IMR-90 (cell line): ENCODE measurements around the gene IL1RAP. TPM values are rescaled to one million over a fixed set of nuclear protein-coding genes. Genes with fewer than 3 reads are reported as not detected.

Experiments
- ATAC-seq: fragments of 200-7000 bp; cut with Tn5 transposase; 2 replicates; pipeline ENCODE4 v1.9.1; 2020; ENCODE audit warnings: low read depth, mild to moderate bottlenecking, moderate library complexity
- BruUV-seq: library from RNA; stranded (reverse); fragments of 400-500 nt; replicated peaks from 2 replicates; lab custom pipeline; 2021; lab: Mats Ljungman, UMichigan
- CTCF ChIA-PET: fragments of 300-600 bp; formaldehyde crosslinking; extraction: SDS; loops from one replicate; lab custom pipeline; 2021; ENCODE audit warnings: antibody characterized with exemption; lab: Yijun Ruan, JAX
- POLR2A ChIA-PET: fragments of 300-600 bp; sonication (Branson Sonifier 250); formaldehyde crosslinking; loops from one replicate; lab custom pipeline; 2022; ENCODE audit warnings: antibody characterized with exemption; ENCODE audit not compliant: unreplicated experiment; lab: Charles Lee
- DNase-seq: peaks from one replicate; pipeline ENCODE4 v3.0.0; 2013
- H2AFZ ChIP-seq: replicated peaks from 2 replicates; pipeline ENCODE3; 2013; ENCODE audit warnings: low read length, mild to moderate bottlenecking; ENCODE audit not compliant: poor library complexity
- H2AK5ac ChIP-seq: 2 replicates; pipeline ENCODE4 v1.6.1; 2013; ENCODE audit warnings: low read depth, low read length, inconsistent platforms
- H2AK9ac ChIP-seq: replicated peaks from 2 replicates; pipeline ENCODE3; 2013; ENCODE audit warnings: mild to moderate bottlenecking, low read depth, low read length, moderate library complexity; ENCODE audit not compliant: poor library complexity
- H2BK120ac ChIP-seq: 2 replicates; pipeline ENCODE4 v1.6.1; 2013; ENCODE audit warnings: low read depth, low read length, inconsistent platforms
- H2BK15ac ChIP-seq: 3 replicates; pipeline ENCODE4 v1.6.1; 2013; ENCODE audit warnings: low read depth, low read length, inconsistent platforms
- H2BK20ac ChIP-seq: 2 replicates; pipeline ENCODE4 v1.6.1; 2013; ENCODE audit warnings: low read depth, mild to moderate bottlenecking, inconsistent platforms, low read length, moderate library complexity
- H2BK5ac ChIP-seq: 2 replicates; pipeline ENCODE4 v1.6.1; 2013; ENCODE audit warnings: mild to moderate bottlenecking, low read depth, low read length, inconsistent platforms; ENCODE audit not compliant: poor library complexity, severe bottlenecking
- H3K14ac ChIP-seq: replicated peaks from 2 replicates; pipeline ENCODE4 v1.6.1; 2013; ENCODE audit warnings: low read depth, low read length, inconsistent platforms
- H3K18ac ChIP-seq: 2 replicates; pipeline ENCODE4 v1.6.1; 2013; ENCODE audit warnings: low read depth, low read length, control low read depth
- H3K23ac ChIP-seq: 2 replicates; pipeline ENCODE4 v1.6.1; 2013; ENCODE audit warnings: low read depth, low read length, inconsistent platforms
- H3K27ac ChIP-seq: 2 replicates; pipeline ENCODE4 v1.5.1; 2013; ENCODE audit warnings: mild to moderate bottlenecking, control low read depth, low read length; ENCODE audit not compliant: insufficient read depth
- H3K27me3 ChIP-seq: 2 replicates; pipeline ENCODE4 v1.6.1; 2013; ENCODE audit warnings: low read length; ENCODE audit not compliant: control insufficient read depth, insufficient read depth
- H3K36me3 ChIP-seq: 2 replicates; pipeline ENCODE4 v1.6.1; 2013; ENCODE audit warnings: low read length, mixed read lengths; ENCODE audit not compliant: control insufficient read depth, insufficient read depth
- H3K4ac ChIP-seq: 2 replicates; pipeline ENCODE4 v1.6.1; 2013; ENCODE audit warnings: low read depth, low read length, inconsistent platforms
- H3K4me1 ChIP-seq: 2 replicates; pipeline ENCODE4 v1.6.1; 2013; ENCODE audit warnings: low read length, mixed read lengths; ENCODE audit not compliant: control insufficient read depth, insufficient read depth
- H3K4me2 ChIP-seq: 2 replicates; pipeline ENCODE4 v1.6.1; 2013; ENCODE audit warnings: low read depth, mild to moderate bottlenecking, control low read depth, low read length, moderate library complexity
- H3K4me3 ChIP-seq: 2 replicates; pipeline ENCODE4 v1.5.1; 2013; ENCODE audit warnings: low read depth, mild to moderate bottlenecking, control low read depth, low read length, moderate library complexity; ENCODE audit not compliant: insufficient read depth
- H3K56ac ChIP-seq: 2 replicates; pipeline ENCODE4 v1.6.1; 2013; ENCODE audit warnings: low read length, inconsistent platforms; ENCODE audit not compliant: insufficient read depth; ENCODE audit errors: extremely low read depth
- H3K79me1 ChIP-seq, 2 experiments: 2 replicates each; pipeline ENCODE4 v1.6.1; 2013; ENCODE audit warnings: low read length in 2 of 2, inconsistent platforms in 1 of 2, low read depth in 1 of 2
- H3K9ac ChIP-seq: 2 replicates; pipeline ENCODE4 v1.6.1; 2013; ENCODE audit warnings: low read depth, low read length, control low read depth
- H3K9me1 ChIP-seq: 2 replicates; pipeline ENCODE4 v1.6.1; 2013; ENCODE audit warnings: low read length, inconsistent platforms; ENCODE audit not compliant: insufficient read depth
- H3K9me3 ChIP-seq: 2 replicates; pipeline ENCODE4 v1.6.1; 2013; ENCODE audit warnings: low read length; ENCODE audit not compliant: control insufficient read depth, insufficient read depth
- H4K20me1 ChIP-seq: 2 replicates; pipeline ENCODE4 v1.6.1; 2013; ENCODE audit warnings: low read length, inconsistent platforms; ENCODE audit not compliant: insufficient read depth
- H4K5ac ChIP-seq: 2 replicates; pipeline ENCODE4 v1.6.1; 2013; ENCODE audit warnings: mild to moderate bottlenecking, low read depth, low read length, control low read depth
- H4K8ac ChIP-seq, 2 experiments: 2 replicates each; pipeline ENCODE4 v1.6.1; 2013; ENCODE audit warnings: low read depth in 2 of 2, low read length in 2 of 2, control low read depth in 1 of 2, inconsistent platforms in 1 of 2
- H4K91ac ChIP-seq: 2 replicates; pipeline ENCODE4 v1.6.1; 2013; ENCODE audit warnings: low read depth, low read length, inconsistent platforms; ENCODE audit not compliant: insufficient read depth
- CEBPB ChIP-seq: IDR thresholded peaks from 2 replicates; pipeline ENCODE4 v1.6.1; 2012; ENCODE audit warnings: low read depth, low read length, improper control_type of control experiment
- CHD1 ChIP-seq: IDR thresholded peaks from 2 replicates; pipeline ENCODE4 v1.6.1; 2012; ENCODE audit warnings: low read depth, low read length, improper control_type of control experiment
- FOS ChIP-seq: fragments of 150-350 bp; IDR thresholded peaks from 2 replicates; pipeline ENCODE4 v1.6.1; 2016; ENCODE audit warnings: low read depth, low read length
- POLR2A ChIP-seq: IDR thresholded peaks from 2 replicates; pipeline ENCODE4 v1.6.1; 2012; ENCODE audit warnings: mild to moderate bottlenecking, low read depth, low read length
- RCOR1 ChIP-seq: IDR thresholded peaks from 2 replicates; pipeline ENCODE4 v1.6.1; 2012; ENCODE audit warnings: mild to moderate bottlenecking, low read length, improper control_type of control experiment; ENCODE audit not compliant: insufficient replicate concordance
- WGBS, 2 experiments: methylation state at CpG; one replicate each; pipeline versions ENCODE4 v1.1.5 to v1.1.7; 2013; ENCODE audit warnings: missing lambda C conversion rate in 2 of 2; ENCODE audit not compliant: insufficient read length in 1 of 2; ENCODE audit errors: extremely low coverage in 2 of 2; 5-methylcytosine and 5-hydroxymethylcytosine counted together
- dilution Hi-C: fragments of 300-500 bp; cut with HindIII; formaldehyde crosslinking; loops from one replicate; pipeline ENCODE4 v1.14.3; 2018; ENCODE audit warnings: low sequenced_read_pairs; ENCODE audit not compliant: unreplicated experiment
- in situ Hi-C: fragments of 300-500 bp; cut with MboI; formaldehyde crosslinking; loops from 3 replicates; pipeline ENCODE4 v1.14.3; 2019; ENCODE audit warnings: low sequenced_read_pairs, inconsistent platforms, mixed read lengths
- intact Hi-C: fragments of 100-400 bp; cut with micrococcal nuclease; formaldehyde crosslinking; loops from 2 replicates; pipeline ENCODE4 v1.10.0; 2022
- polyA plus RNA-seq, 3 experiments: library from polyadenylated mRNA; depleted of rRNA; stranded (reverse); fragments of >200 nt; gene quantifications; 2 replicates each; pipeline ENCODE4 v1.2.3, GENCODE V29; 2012; ENCODE audit warnings: low replicate concordance in 1 of 3
- total RNA-seq: library from RNA; depleted of rRNA; stranded (reverse); fragments of >200 nt; gene quantifications from 2 replicates; pipeline ENCODE4 v1.2.3, GENCODE V29; 2012
- TF ChIP-seq, protein P1 (sequence below): conservative IDR thresholded peaks from 2 replicates; pipeline ENCODE4 v1.5.1; 2012; ENCODE audit warnings: mild to moderate bottlenecking, low read depth, low read length, improper control_type of control experiment
- TF ChIP-seq, protein P2 (sequence below): fragments of 150-350 bp; IDR thresholded peaks from 2 replicates; pipeline ENCODE4 v1.6.1; 2017; ENCODE audit warnings: mild to moderate bottlenecking, antibody characterized with exemption, low read length, low read depth

Gene IL1RAP
- total and polyA plus RNA-seq, 2 of the 4 experiments (the other 2 are of a cell fraction) = 8.3 to 11.3 TPM

DNA sequence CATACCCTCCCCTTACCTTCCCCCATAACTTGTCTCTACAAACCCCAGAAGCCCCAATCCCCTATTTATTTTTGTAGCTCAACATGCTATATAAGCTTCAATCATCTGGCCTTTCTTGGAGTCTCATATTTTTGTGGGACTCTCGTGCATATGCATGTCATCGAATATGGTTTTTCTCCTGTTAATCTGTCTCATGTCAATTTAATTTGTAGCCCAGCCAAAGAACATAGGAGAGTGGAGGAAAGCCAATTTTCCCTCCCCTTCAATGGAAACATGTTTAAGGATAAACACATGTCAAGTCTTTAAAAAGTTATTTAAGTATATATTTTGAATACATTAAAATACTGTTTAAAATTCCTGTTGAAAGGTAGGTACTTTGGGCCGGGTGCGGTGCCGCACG, 176.4 kb downstream of the IL1RAP start:
- ChIA-PET CTCF (no interaction called here), POLR2A (no interaction called here)
- in situ Hi-C loops (loop anchor here (10.0 kb wide), 1 partner anchor 725 kb away; no protein-coding TSS in a partner anchor), dilution Hi-C loops (no loop called here), intact Hi-C loops (loop anchor here (10.0 kb wide), 1 partner anchor 365 kb away; the partner anchor contains the start of gene CLDN1)
- H2BK5ac ChIP-seq = no peak overlapping the region
- H3K36me3 ChIP-seq = no peaks in the 10 kb centered on the region
- no peak overlapping the region for H3K27ac ChIP-seq
- no peak overlapping the region for H4K91ac ChIP-seq
- H3K27me3 ChIP-seq = no peaks in the 10 kb centered on the region
- no peaks in the 10 kb centered on the region for H3K79me1 ChIP-seq
- no peaks in the 10 kb centered on the region; the same call in 1 of the 2 replicates for H3K4me1 ChIP-seq
- H3K9ac ChIP-seq = no peak overlapping the region
- H4K20me1 ChIP-seq = no peaks in the 10 kb centered on the region
- H2BK120ac ChIP-seq = no peak overlapping the region
- no peak overlapping the region for H3K18ac ChIP-seq
- no peak overlapping the region for H3K23ac ChIP-seq
- BruUV-seq = no TSS peak
- no peak overlapping the region for H3K4me2 ChIP-seq
- H2BK20ac ChIP-seq = no peak overlapping the region
- no CpG with 5 or more reads among the region's 6 CpGs for WGBS, 2 experiments
- H4K5ac ChIP-seq = no peak overlapping the region
- no peak overlapping the region for H2AK9ac ChIP-seq
- no peak overlapping the region for H2AFZ ChIP-seq
- H2BK15ac ChIP-seq = no peak overlapping the region
- H3K9me1 ChIP-seq = no peaks in the 10 kb centered on the region
- ATAC-seq (no peak), DNase-seq (no peak)
- no peak overlapping the region for H4K8ac ChIP-seq
- no peak overlapping the region for H3K56ac ChIP-seq
- no peak overlapping the region for H2AK5ac ChIP-seq
- H3K14ac ChIP-seq = no peak overlapping the region
- H3K4ac ChIP-seq = no peak overlapping the region
- TF ChIP-seq CHD1 (no peak), RCOR1 (no peak), FOS (no peak), CEBPB (no peak), POLR2A (no peak)
- TF ChIP-seq, protein P1, sequence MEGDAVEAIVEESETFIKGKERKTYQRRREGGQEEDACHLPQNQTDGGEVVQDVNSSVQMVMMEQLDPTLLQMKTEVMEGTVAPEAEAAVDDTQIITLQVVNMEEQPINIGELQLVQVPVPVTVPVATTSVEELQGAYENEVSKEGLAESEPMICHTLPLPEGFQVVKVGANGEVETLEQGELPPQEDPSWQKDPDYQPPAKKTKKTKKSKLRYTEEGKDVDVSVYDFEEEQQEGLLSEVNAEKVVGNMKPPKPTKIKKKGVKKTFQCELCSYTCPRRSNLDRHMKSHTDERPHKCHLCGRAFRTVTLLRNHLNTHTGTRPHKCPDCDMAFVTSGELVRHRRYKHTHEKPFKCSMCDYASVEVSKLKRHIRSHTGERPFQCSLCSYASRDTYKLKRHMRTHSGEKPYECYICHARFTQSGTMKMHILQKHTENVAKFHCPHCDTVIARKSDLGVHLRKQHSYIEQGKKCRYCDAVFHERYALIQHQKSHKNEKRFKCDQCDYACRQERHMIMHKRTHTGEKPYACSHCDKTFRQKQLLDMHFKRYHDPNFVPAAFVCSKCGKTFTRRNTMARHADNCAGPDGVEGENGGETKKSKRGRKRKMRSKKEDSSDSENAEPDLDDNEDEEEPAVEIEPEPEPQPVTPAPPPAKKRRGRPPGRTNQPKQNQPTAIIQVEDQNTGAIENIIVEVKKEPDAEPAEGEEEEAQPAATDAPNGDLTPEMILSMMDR = no peak
- TF ChIP-seq, protein P2, sequence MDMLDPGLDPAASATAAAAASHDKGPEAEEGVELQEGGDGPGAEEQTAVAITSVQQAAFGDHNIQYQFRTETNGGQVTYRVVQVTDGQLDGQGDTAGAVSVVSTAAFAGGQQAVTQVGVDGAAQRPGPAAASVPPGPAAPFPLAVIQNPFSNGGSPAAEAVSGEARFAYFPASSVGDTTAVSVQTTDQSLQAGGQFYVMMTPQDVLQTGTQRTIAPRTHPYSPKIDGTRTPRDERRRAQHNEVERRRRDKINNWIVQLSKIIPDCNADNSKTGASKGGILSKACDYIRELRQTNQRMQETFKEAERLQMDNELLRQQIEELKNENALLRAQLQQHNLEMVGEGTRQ = no peak
- no peak overlapping the region for H3K4me3 ChIP-seq
- H3K9me3 ChIP-seq = no peaks in the 10 kb centered on the region
